Keratinocyte (primary cell): Measurements from ENCODE around the gene PRDM11. TPM values are rescaled to one million over a fixed set of nuclear protein-coding genes. Genes with fewer than 3 reads are reported as not detected.
A peak's percentile ranks its signal among the peaks of the same experiment; 100 is the strongest.

ENCODE experiments used
- DNase-seq: peaks from one replicate; pipeline ENCODE4 v3.0.0-alpha.2; 2011; ENCODE audit warnings: low read depth, missing footprints, low spot score
- FAIRE-seq: peaks from 2 replicates; lab custom pipeline; 2011; peaks lifted over from hg19 to GRCh38; lab: Jason Lieb, UNC
- H2AFZ ChIP-seq: 2 replicates; pipeline ENCODE4 v1.6.0; 2012; ENCODE audit warnings: low read length, control low read depth, inconsistent platforms; ENCODE audit not compliant: control insufficient read depth
- H3K27ac ChIP-seq: 2 replicates; pipeline ENCODE4 v1.5.1; 2011; ENCODE audit warnings: low read length; ENCODE audit not compliant: control insufficient read depth, insufficient read depth
- H3K27me3 ChIP-seq: 3 replicates; pipeline ENCODE4 v1.6.0; 2011; ENCODE audit warnings: low read length; ENCODE audit not compliant: control insufficient read depth, insufficient read depth; ENCODE audit errors: extremely low read depth
- H3K36me3 ChIP-seq, 2 experiments: 2 replicates in 1 of 2; 3 replicates in 1 of 2; pipeline ENCODE4 v1.5.1; 2011; ENCODE audit warnings: low read length in 2 of 2, mild to moderate bottlenecking in 1 of 2; ENCODE audit not compliant: control insufficient read depth in 2 of 2, insufficient read depth in 2 of 2; ENCODE audit errors: extremely low read depth in 1 of 2
- H3K4me1 ChIP-seq: 3 replicates; pipeline ENCODE4 v1.5.1; 2011; ENCODE audit warnings: low read length; ENCODE audit not compliant: control insufficient read depth, insufficient read depth; ENCODE audit errors: extremely low read depth
- H3K4me2 ChIP-seq: 3 replicates; pipeline ENCODE4 v1.6.0; 2011; ENCODE audit warnings: low read depth, low read length; ENCODE audit not compliant: control insufficient read depth, insufficient read depth; ENCODE audit errors: extremely low read depth
- H3K4me3 ChIP-seq, 3 experiments: fragments of 200-600 bp in 1 of 3; sonication (generic) in 1 of 3; 2 replicates in 2 of 3; 3 replicates in 1 of 3; pipeline ENCODE4 v1.5.1; 2011 to 2016; ENCODE audit warnings: low read length in 3 of 3, mild to moderate bottlenecking in 3 of 3, control low read depth in 2 of 3, inconsistent platforms in 1 of 3, low read depth in 1 of 3, mixed read lengths in 1 of 3, mixed run types in 1 of 3, moderate library complexity in 1 of 3; ENCODE audit not compliant: control insufficient read depth in 2 of 3, insufficient read depth in 2 of 3; ENCODE audit errors: extremely low read depth in 1 of 3
- H3K79me2 ChIP-seq: 2 replicates; pipeline ENCODE4 v1.6.0; 2012; ENCODE audit warnings: low read length; ENCODE audit not compliant: control insufficient read depth, insufficient read depth
- H3K9ac ChIP-seq: 3 replicates; pipeline ENCODE4 v1.6.0; 2011; ENCODE audit warnings: low read length; ENCODE audit not compliant: control insufficient read depth, insufficient read depth; ENCODE audit errors: extremely low read depth
- H3K9me1 ChIP-seq: 3 replicates; pipeline ENCODE4 v1.6.0; 2011; ENCODE audit warnings: low read length; ENCODE audit not compliant: control insufficient read depth, insufficient read depth; ENCODE audit errors: extremely low read depth
- H3K9me3 ChIP-seq: 2 replicates; pipeline ENCODE4 v1.5.1; 2012; ENCODE audit warnings: low read depth, low read length; ENCODE audit not compliant: control insufficient read depth
- H4K20me1 ChIP-seq: 3 replicates; pipeline ENCODE4 v1.6.0; 2011; ENCODE audit warnings: low read length; ENCODE audit not compliant: control insufficient read depth, insufficient read depth; ENCODE audit errors: extremely low read depth
- CTCF ChIP-seq, 3 experiments: IDR thresholded peaks in 1 of 3; conservative IDR thresholded peaks in 1 of 3; optimal IDR thresholded peaks in 1 of 3; 2 replicates in 2 of 3; 3 replicates in 1 of 3; pipeline versions ENCODE3 to v1.5.1; 2011; ENCODE audit warnings: low read length in 3 of 3, mild to moderate bottlenecking in 3 of 3, moderate library complexity in 2 of 3, control low read depth in 1 of 3, inconsistent platforms in 1 of 3; ENCODE audit not compliant: insufficient read depth in 2 of 3; ENCODE audit errors: extremely low read depth in 1 of 3
- EZH2 ChIP-seq: IDR thresholded peaks from one replicate; pipeline ENCODE4 v1.6.1; 2012; ENCODE audit warnings: inconsistent platforms, mild to moderate bottlenecking, low read length, moderate library complexity
- dilution Hi-C: fragments of 300-500 bp; cut with MboI; formaldehyde crosslinking; loops from one replicate; pipeline ENCODE4 v1.7.0; 2020; ENCODE audit warnings: low sequenced_read_pairs; ENCODE audit not compliant: extremely low pct_ligation_motif_present
- polyA plus RNA-seq, 5 experiments: library from polyadenylated mRNA; depleted of rRNA in 3 of 5; stranded (reverse) in 3 of 5; stranded (forward) in 1 of 5; unstranded in 1 of 5; fragments of >200 nt; gene quantifications; 1 replicate in 1 of 5; 2 replicates in 3 of 5; 3 replicates in 1 of 5; pipeline versions ENCODE4 v1.2.1 to v1.2.3, GENCODE V29; 2011 to 2012; ENCODE audit warnings: missing spikeins in 2 of 5, low read depth in 1 of 5, low replicate concordance in 1 of 5

PRDM11 gene
- polyA plus RNA-seq, 1 donor (not counting 4 experiments of a cell fraction or from before 2014, with no cell fraction given): 2.1 TPM

- H3K4me2 ChIP-seq: peak overlapping the region; percentile 52
- peak overlapping the region; percentile 10 for H3K9ac ChIP-seq
- dilution Hi-C loops: no loop called here
- no peaks in the 10 kb centered on the region for H4K20me1 ChIP-seq
- H3K27ac ChIP-seq: peak overlapping the region; percentile 49
- H3K36me3 ChIP-seq: no peaks in the 10 kb centered on the region
- peak overlapping the region; percentile 8 for H2AFZ ChIP-seq
- H3K27me3 ChIP-seq: no peaks in the 10 kb centered on the region
- FAIRE-seq: peak; percentile 5
- TF ChIP-seq EZH2: no peak
- TF ChIP-seq CTCF (optimal IDR thresholded peaks at IDR 0.05 in 1 of 3, IDR thresholded peaks at IDR 0.05 in 1 of 3, conservative IDR thresholded peaks at IDR 0.05 in 1 of 3; ENCODE audit: extremely low read depth in 1 of 3, insufficient read depth in 2 of 3, low read length in 3 of 3): peak in 1 of 3 experiments; percentile 29
- no peak for DNase-seq
- H3K9me1 ChIP-seq: no peaks in the 10 kb centered on the region
- H3K79me2 ChIP-seq: no peaks in the 10 kb centered on the region
- H3K4me3 ChIP-seq: peak overlapping the region in 1 of 3 experiments; percentile 34
- no peaks in the 10 kb centered on the region for H3K9me3 ChIP-seq
- H3K4me1 ChIP-seq: peaks cover 20% of the 10 kb centered on the region
Measured at GRCh38 chr11:45179686-45180178, 33.3 kb downstream of the PRDM11 start.

- Histone ChIP-seq H3K36me3 (no peaks in the 10 kb centered on the region), H3K27me3 (no peaks in the 10 kb centered on the region), H3K4me3 (peak overlapping the region; percentile 29 to 45 (median 34)), H3K4me1 (peaks cover 20% of the 10 kb centered on the region), H3K79me2 (no peaks in the 10 kb centered on the region), H3K9me3 (no peaks in the 10 kb centered on the region), H3K4me2 (peak overlapping the region; percentile 59), H3K27ac (peak overlapping the region; percentile 49), H2AFZ (peak overlapping the region; percentile 8), H3K9me1 (no peaks in the 10 kb centered on the region), H4K20me1 (no peaks in the 10 kb centered on the region), H3K9ac (peak overlapping the region; percentile 58)
- peak; percentile 3 to 70 (median 58) for TF ChIP-seq CTCF (optimal IDR thresholded peaks at IDR 0.05 in 1 of 3, IDR thresholded peaks at IDR 0.05 in 1 of 3, conservative IDR thresholded peaks at IDR 0.05 in 1 of 3; ENCODE audit: extremely low read depth in 1 of 3, insufficient read depth in 2 of 3, low read length in 3 of 3)
- TF ChIP-seq EZH2: no peak
- FAIRE-seq (no peak), DNase-seq (no peak)
- dilution Hi-C loops: no loop called here
Measured at GRCh38 chr11:45180179-45180847, 33.9 kb downstream of the PRDM11 start.
